CMK (cell line): ENCODE results near the gene RERE.
"Not testable (repeated sequence)": the region's sequence is repeated elsewhere in the genome, so short reads cannot be mapped to it uniquely, and the experiment has no call there.

Experiments
- DNase-seq: peaks from one replicate; pipeline ENCODE4 v3.0.0-alpha.2; 2010; ENCODE audit warnings: low read depth

RERE gene

GRCh38 chr1:8510041-8510823 is 307.2 kb downstream of the RERE start:
- DNase-seq, result no peak

GRCh38 chr1:8509579-8509978 is 307.9 kb downstream of the RERE start:
- no peak for DNase-seq

- no peak for DNase-seq
Observed at GRCh38 chr1:8506995-8507615, 310.3 kb downstream of the RERE start.

- no peak for DNase-seq
Observed at GRCh38 chr1:8506456-8506855, 311.0 kb downstream of the RERE start.

GRCh38 chr1:8503842-8504241 is 313.6 kb downstream of the RERE start:
- DNase-seq, result no peak

- not testable (repeated sequence) for DNase-seq
Observed at GRCh38 chr1:8502949-8503348, 314.5 kb downstream of the RERE start.

GRCh38 chr1:8497210-8497819 is 320.1 kb downstream of the RERE start:
- DNase-seq, result no peak

GRCh38 chr1:8496473-8496872 is 321.0 kb downstream of the RERE start:
- DNase-seq, result no peak

- no peak for DNase-seq
Observed at GRCh38 chr1:8495928-8496401, 321.5 kb downstream of the RERE start.

- no peak for DNase-seq
Observed at GRCh38 chr1:8494681-8495080, 322.8 kb downstream of the RERE start.

- no peak for DNase-seq
Observed at GRCh38 chr1:8493916-8494540, 323.4 kb downstream of the RERE start.

GRCh38 chr1:8487249-8487648 is 330.2 kb downstream of the RERE start:
- no peak for DNase-seq

GRCh38 chr1:8486047-8486446 is 331.4 kb downstream of the RERE start:
- DNase-seq, result no peak

GRCh38 chr1:8483586-8483985 is 333.9 kb downstream of the RERE start:
- no peak for DNase-seq

GRCh38 chr1:8482979-8483381 is 334.5 kb downstream of the RERE start:
- no peak for DNase-seq

GRCh38 chr1:8481650-8482380 is 335.6 kb downstream of the RERE start:
- DNase-seq, result no peak

GRCh38 chr1:8478566-8478965 is 338.9 kb downstream of the RERE start:
- DNase-seq, result no peak

GRCh38 chr1:8477983-8478362 is 339.5 kb downstream of the RERE start:
- no peak for DNase-seq

GRCh38 chr1:8477166-8477982 is 340.1 kb downstream of the RERE start:
- no peak for DNase-seq

GRCh38 chr1:8476006-8476405 is 341.4 kb downstream of the RERE start:
- DNase-seq, result no peak

- DNase-seq, result no peak
Observed at GRCh38 chr1:8474369-8474768, 343.1 kb downstream of the RERE start.
